HG03442 (cell line): ENCODE data around the gene TMEM69.
"Not testable (repeated sequence)": the region's sequence is repeated elsewhere in the genome, so short reads cannot be mapped to it uniquely, and the experiment has no call there.

ENCODE experiments used
- ATAC-seq: cut with Tn5 transposase; IDR thresholded peaks from one replicate; pipeline ENCODE4 v1.9.1; 2021; ENCODE audit warnings: mild to moderate bottlenecking, moderate library complexity; ENCODE audit not compliant: unreplicated experiment

TMEM69 gene

GRCh38 chr1:45677751-45678245, 10.2 kb upstream of the TMEM69 start:
- no peak for ATAC-seq

GRCh38 chr1:45678489-45678888, 9.5 kb upstream of the TMEM69 start:
- ATAC-seq: no peak

- ATAC-seq: no peak
These were observed 8.9 kb upstream of the TMEM69 start for GRCh38 chr1:45679123-45679522.

GRCh38 chr1:45682942-45683341, 5.0 kb upstream of the TMEM69 start:
- no peak for ATAC-seq

GRCh38 chr1:45684402-45684801, 3.6 kb upstream of the TMEM69 start:
- ATAC-seq: no peak

- ATAC-seq: no peak
These were observed 2.5 kb upstream of the TMEM69 start for GRCh38 chr1:45685308-45686014.

- ATAC-seq: peak; percentile 1
These were observed 2.0 kb upstream of the TMEM69 start for GRCh38 chr1:45686015-45686287.

- ATAC-seq: peak; percentile 43
These were observed 1.5 kb upstream of the TMEM69 start, which contains the start of gene GPBP1L1 for GRCh38 chr1:45686288-45687013. TSS of gene GPBP1L1 (minus strand) at chr1:45686533. CDS start at chr1:45659087, 27,446 bp downstream.

- peak; percentile 80 for ATAC-seq
These were observed 797 bp upstream of the TMEM69 start for GRCh38 chr1:45687014-45687753.

- ATAC-seq: not testable (repeated sequence)
These were observed 5.8 kb downstream of the TMEM69 start for GRCh38 chr1:45693811-45694210.

- ATAC-seq: no peak
These were observed 6.8 kb downstream of the TMEM69 start for GRCh38 chr1:45694823-45695222.

- ATAC-seq: no peak
These were observed 16.7 kb downstream of the TMEM69 start for GRCh38 chr1:45704637-45705036.

GRCh38 chr1:45713711-45714110, 25.7 kb downstream of the TMEM69 start:
- no peak for ATAC-seq

- ATAC-seq: no peak
These were observed 28.7 kb downstream of the TMEM69 start for GRCh38 chr1:45716700-45717099.

GRCh38 chr1:45717386-45717785, 29.4 kb downstream of the TMEM69 start:
- ATAC-seq: not testable (repeated sequence)

- no peak for ATAC-seq
These were observed 30.3 kb downstream of the TMEM69 start for GRCh38 chr1:45718289-45718688.

GRCh38 chr1:45721207-45721606, 33.2 kb downstream of the TMEM69 start:
- ATAC-seq: no peak

GRCh38 chr1:45722809-45723208, 34.8 kb downstream of the TMEM69 start:
- no peak for ATAC-seq

- ATAC-seq: no peak
These were observed 35.4 kb downstream of the TMEM69 start for GRCh38 chr1:45723248-45723930.

- ATAC-seq: not testable (repeated sequence)
These were observed 38.0 kb downstream of the TMEM69 start for GRCh38 chr1:45726007-45726406.
